Measurements from ENCODE around the gene AHRR. TPM values are rescaled to one million over a fixed set of nuclear protein-coding genes. Genes with fewer than 3 reads are reported as not detected.
"Not testable (repeated sequence)": the region's sequence is repeated elsewhere in the genome, so short reads cannot be mapped to it uniquely, and the experiment has no call there.

Gene AHRR
- total RNA-seq, 1 experiment from 2014 or later: 1.9 TPM

GRCh38 chr5:383621-384020 lies 62.1 kb downstream of the AHRR start:
- Histone ChIP-seq H2AFZ (ENCODE audit: low read length) (no peak overlapping the region), H3K79me2 (ENCODE audit: low read length) (no peaks in the 10 kb centered on the region), H3K36me3 (ENCODE audit: low read depth, low read length) (no peaks in the 10 kb centered on the region), H3K4me3 (ENCODE audit: low read length) (no peak overlapping the region), H3K27me3 (ENCODE audit: low read length) (no peaks in the 10 kb centered on the region), H3K9me2 (replicated peaks; ENCODE audit: low read length) (no peaks in the 10 kb centered on the region), H3F3A (ENCODE audit: low read length, unreplicated experiment) (peaks cover 5% of the 10 kb centered on the region), H3K9ac (ENCODE audit: low read length) (no peak overlapping the region), H3K9me3 (ENCODE audit: low read length) (peaks cover 7% of the 10 kb centered on the region; the same call in 1 of the 2 replicates), H3K4me1 (ENCODE audit: insufficient read depth, low read length) (peaks cover 19% of the 10 kb centered on the region), H4K20me1 (ENCODE audit: low read length) (no peaks in the 10 kb centered on the region), H3K4me2 (ENCODE audit: low read length) (no peak overlapping the region), H3K27ac (ENCODE audit: low read length) (no peak overlapping the region)
- ChIA-PET POLR2A (ENCODE audit: unreplicated experiment) (no interaction called here), CTCF (interaction anchor here (0.6 kb wide), 1 partner anchor 9 kb away, joined by 4 read pairs; no protein-coding TSS in a partner anchor)
- DNase-seq (no peak), ATAC-seq (no peak)
- intact Hi-C loops (cut with micrococcal nuclease): no loop called here
- BruUV-seq (replicated peaks): no TSS peak
- TF ChIP-seq EZH2phosphoT487 (IDR thresholded peaks at IDR 0.05; ENCODE audit: borderline replicate concordance, low read length): no peak
- no peak for TF ChIP-seq EZH2 (IDR thresholded peaks at IDR 0.05; ENCODE audit: low read length, unreplicated experiment)

DNA sequence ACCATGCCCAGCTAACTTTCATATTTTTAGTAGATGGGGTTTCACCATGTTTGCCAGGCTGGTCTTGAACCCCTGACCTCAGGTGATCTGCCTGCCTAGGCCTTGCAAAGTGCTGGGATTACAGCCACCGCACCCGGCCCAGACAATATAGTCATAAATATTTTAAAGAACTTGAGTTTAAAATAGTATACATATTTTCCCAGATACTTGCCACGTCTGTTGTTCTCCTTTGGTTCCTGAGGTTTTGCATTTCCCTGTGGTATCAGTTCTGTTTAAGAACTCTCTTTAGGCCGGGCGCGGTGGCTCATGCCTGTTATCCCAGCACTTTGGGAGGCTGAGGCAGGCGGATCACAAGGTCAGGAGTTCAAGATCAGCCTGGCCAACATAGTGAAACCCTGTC lies 63.1 kb downstream of the AHRR start:
- BruUV-seq (replicated peaks); POLR2A ChIA-PET (ENCODE audit: unreplicated experiment); ATAC-seq; H4K20me1 ChIP-seq (ENCODE audit: low read length); H3F3A ChIP-seq (ENCODE audit: low read length, unreplicated experiment); CTCF ChIA-PET; intact Hi-C loops (cut with micrococcal nuclease); H3K4me2 ChIP-seq (ENCODE audit: low read length); H3K27me3 ChIP-seq (ENCODE audit: low read length); H3K9me3 ChIP-seq (ENCODE audit: low read length); H3K9ac ChIP-seq (ENCODE audit: low read length); H3K4me3 ChIP-seq (ENCODE audit: low read length); H3K9me2 ChIP-seq (replicated peaks; ENCODE audit: low read length); H3K27ac ChIP-seq (ENCODE audit: low read length); H2AFZ ChIP-seq (ENCODE audit: low read length); H3K36me3 ChIP-seq (ENCODE audit: low read depth, low read length); DNase-seq; H3K79me2 ChIP-seq (ENCODE audit: low read length): not testable (repeated sequence)
- peaks cover 19% of the 10 kb centered on the region for H3K4me1 ChIP-seq (ENCODE audit: insufficient read depth, low read length)

DNA sequence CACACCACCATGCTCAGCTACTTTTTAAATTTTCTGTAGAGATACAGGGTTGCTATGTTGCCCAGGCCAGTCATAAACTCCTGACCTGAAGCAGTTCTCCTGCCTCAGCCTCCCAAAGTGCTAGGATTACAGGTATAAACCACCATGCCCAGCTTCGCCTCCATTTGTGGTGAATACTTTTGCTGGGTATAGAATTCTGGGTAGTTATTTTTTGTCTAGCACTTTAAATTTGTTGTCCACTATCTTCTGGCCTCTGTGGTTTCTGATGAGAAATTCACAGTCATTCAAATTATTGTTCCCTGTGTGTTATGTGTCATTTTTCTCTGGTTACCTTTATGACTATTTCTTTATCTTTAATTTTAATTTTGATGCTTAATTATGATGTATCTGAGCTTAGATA lies 63.8 kb downstream of the AHRR start:
- no peak overlapping the region for H3K27ac ChIP-seq (ENCODE audit: low read length)
- no peak overlapping the region for H3K9ac ChIP-seq (ENCODE audit: low read length)
- no peaks in the 10 kb centered on the region for H3K79me2 ChIP-seq (ENCODE audit: low read length)
- DNase-seq (no peak), ATAC-seq (no peak)
- no peaks in the 10 kb centered on the region for H4K20me1 ChIP-seq (ENCODE audit: low read length)
- peaks cover 19% of the 10 kb centered on the region for H3K4me1 ChIP-seq (ENCODE audit: insufficient read depth, low read length)
- H3K4me3 ChIP-seq (ENCODE audit: low read length): no peak overlapping the region
- no peaks in the 10 kb centered on the region for H3K9me2 ChIP-seq (replicated peaks; ENCODE audit: low read length)
- ChIA-PET POLR2A (ENCODE audit: unreplicated experiment) (no interaction called here), CTCF (no interaction called here)
- no peak overlapping the region for H3K4me2 ChIP-seq (ENCODE audit: low read length)
- intact Hi-C loops (cut with micrococcal nuclease): no loop called here
- TF ChIP-seq EZH2 (IDR thresholded peaks at IDR 0.05; ENCODE audit: low read length, unreplicated experiment) (no peak), EZH2phosphoT487 (IDR thresholded peaks at IDR 0.05; ENCODE audit: borderline replicate concordance, low read length) (no peak)
- TF ChIP-seq, protein P1, sequence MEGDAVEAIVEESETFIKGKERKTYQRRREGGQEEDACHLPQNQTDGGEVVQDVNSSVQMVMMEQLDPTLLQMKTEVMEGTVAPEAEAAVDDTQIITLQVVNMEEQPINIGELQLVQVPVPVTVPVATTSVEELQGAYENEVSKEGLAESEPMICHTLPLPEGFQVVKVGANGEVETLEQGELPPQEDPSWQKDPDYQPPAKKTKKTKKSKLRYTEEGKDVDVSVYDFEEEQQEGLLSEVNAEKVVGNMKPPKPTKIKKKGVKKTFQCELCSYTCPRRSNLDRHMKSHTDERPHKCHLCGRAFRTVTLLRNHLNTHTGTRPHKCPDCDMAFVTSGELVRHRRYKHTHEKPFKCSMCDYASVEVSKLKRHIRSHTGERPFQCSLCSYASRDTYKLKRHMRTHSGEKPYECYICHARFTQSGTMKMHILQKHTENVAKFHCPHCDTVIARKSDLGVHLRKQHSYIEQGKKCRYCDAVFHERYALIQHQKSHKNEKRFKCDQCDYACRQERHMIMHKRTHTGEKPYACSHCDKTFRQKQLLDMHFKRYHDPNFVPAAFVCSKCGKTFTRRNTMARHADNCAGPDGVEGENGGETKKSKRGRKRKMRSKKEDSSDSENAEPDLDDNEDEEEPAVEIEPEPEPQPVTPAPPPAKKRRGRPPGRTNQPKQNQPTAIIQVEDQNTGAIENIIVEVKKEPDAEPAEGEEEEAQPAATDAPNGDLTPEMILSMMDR (conservative IDR thresholded peaks at IDR 0.05; ENCODE audit: low read depth, low read length): no peak
- peaks cover 5% of the 10 kb centered on the region for H3F3A ChIP-seq (ENCODE audit: low read length, unreplicated experiment)
- BruUV-seq (replicated peaks): no TSS peak
- peaks cover 4% of the 10 kb centered on the region; the same call in 1 of the 2 replicates for H3K9me3 ChIP-seq (ENCODE audit: low read length)
- H2AFZ ChIP-seq (ENCODE audit: low read length): no peak overlapping the region
- H3K27me3 ChIP-seq (ENCODE audit: low read length): no peaks in the 10 kb centered on the region
- H3K36me3 ChIP-seq (ENCODE audit: low read depth, low read length): no peaks in the 10 kb centered on the region
